ENCODE measurements around the gene GZMM. TPM values are rescaled to one million over a fixed set of nuclear protein-coding genes. Genes with fewer than 3 reads are reported as not detected.

GZMM gene
- total RNA-seq, 1 donor from 2014 or later: not detected

DNA sequence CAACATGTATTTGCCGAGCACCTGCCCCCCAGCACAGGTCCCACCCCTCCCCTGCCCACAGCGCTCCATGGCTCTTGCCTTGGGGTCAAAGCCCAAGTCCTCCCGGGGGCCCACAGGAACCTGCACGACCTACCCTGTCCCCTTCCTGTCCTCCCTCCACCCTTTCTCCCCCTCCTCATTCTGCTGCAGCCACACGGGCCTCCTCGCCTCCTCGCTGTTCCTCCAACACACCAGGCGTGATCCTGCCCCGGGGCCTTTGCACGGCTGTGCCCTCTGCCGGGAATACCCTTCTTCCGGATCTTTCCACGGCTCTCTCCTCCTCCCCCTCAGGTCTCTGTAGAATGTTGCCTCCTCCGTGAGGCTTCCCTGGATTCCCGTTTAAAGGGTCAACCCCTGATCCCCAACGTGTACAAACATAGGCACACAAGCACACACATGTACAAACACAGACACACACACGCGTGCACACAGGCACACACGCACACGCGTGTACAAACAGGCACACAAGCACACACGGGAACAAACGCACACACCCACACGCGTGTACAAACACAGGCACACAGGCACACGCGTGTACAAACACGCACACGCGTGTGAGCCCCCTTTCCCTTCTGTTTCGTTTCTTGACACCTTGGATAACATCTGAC is 44.8 kb upstream of the GZMM start:
- Histone ChIP-seq H3K27me3 (ENCODE audit: control insufficient read depth in 3 of 3, insufficient read depth in 3 of 3, low read length in 3 of 3) (peaks cover 22 to 40% (median 23%) of the 10 kb centered on the region in 3 donors), H3K27ac (ENCODE audit: low read depth, low read length) (no peak overlapping the region), H3K9ac (ENCODE audit: low read depth in 1 of 3, low read length in 3 of 3) (no peak overlapping the region), H3K4me3 (ENCODE audit: low read length in 3 of 3) (no peak overlapping the region), H3K9me3 (ENCODE audit: control insufficient read depth in 3 of 3, low read length in 3 of 3) (no peaks in the 10 kb centered on the region), H3K4me1 (ENCODE audit: control insufficient read depth in 3 of 3, insufficient read depth in 3 of 3, low read length in 3 of 3) (peaks cover 3% of the 10 kb centered on the region in 3 donors), H3K36me3 (ENCODE audit: control insufficient read depth in 3 of 3, insufficient read depth in 3 of 3, low read length in 3 of 3) (no peaks in the 10 kb centered on the region)

GRCh38 chr19:501646-502045 is 42.2 kb upstream of the GZMM start:
- H3K9me3 ChIP-seq (ENCODE audit: control insufficient read depth in 3 of 3, low read length in 3 of 3): no peaks in the 10 kb centered on the region
- no peaks in the 10 kb centered on the region for H3K36me3 ChIP-seq (ENCODE audit: control insufficient read depth in 3 of 3, insufficient read depth in 3 of 3, low read length in 3 of 3)
- peaks cover 3 to 8% (median 5%) of the 10 kb centered on the region in 3 donors for H3K4me1 ChIP-seq (ENCODE audit: control insufficient read depth in 3 of 3, insufficient read depth in 3 of 3, low read length in 3 of 3)
- H3K27ac ChIP-seq (ENCODE audit: low read depth, low read length): no peak overlapping the region
- no peak overlapping the region for H3K9ac ChIP-seq (ENCODE audit: low read depth in 1 of 3, low read length in 3 of 3)
- no peak overlapping the region for H3K4me3 ChIP-seq (ENCODE audit: low read length in 3 of 3)
- peaks cover 17 to 22% (median 18%) of the 10 kb centered on the region in 3 donors for H3K27me3 ChIP-seq (ENCODE audit: control insufficient read depth in 3 of 3, insufficient read depth in 3 of 3, low read length in 3 of 3)

DNA sequence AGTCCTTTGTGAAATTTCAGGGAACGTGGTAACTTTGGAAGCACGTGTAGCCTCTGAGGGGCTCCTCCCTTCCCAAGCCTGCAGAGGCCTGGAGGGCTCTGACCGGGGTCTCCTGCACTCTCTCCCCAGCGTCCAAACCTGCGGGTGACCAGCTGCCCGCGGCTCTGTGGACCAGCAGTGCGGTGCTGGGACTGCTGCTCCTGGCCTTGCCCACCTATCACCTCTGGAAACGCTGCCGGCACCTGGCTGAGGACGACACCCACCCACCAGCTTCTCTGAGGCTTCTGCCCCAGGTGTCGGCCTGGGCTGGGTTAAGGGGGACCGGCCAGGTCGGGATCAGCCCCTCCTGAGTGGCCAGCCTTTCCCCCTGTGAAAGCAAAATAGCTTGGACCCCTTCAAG is 39.2 kb upstream of the GZMM start:
- Histone ChIP-seq H3K27me3 (ENCODE audit: control insufficient read depth in 3 of 3, insufficient read depth in 3 of 3, low read length in 3 of 3) (peaks cover 0 to 4% (median under 1%) of the 10 kb centered on the region in 3 donors), H3K36me3 (ENCODE audit: control insufficient read depth in 3 of 3, insufficient read depth in 3 of 3, low read length in 3 of 3) (peaks cover 2 to 7% (median 4%) of the 10 kb centered on the region in 3 donors), H3K4me3 (ENCODE audit: low read length in 3 of 3) (no peak overlapping the region), H3K9ac (ENCODE audit: low read depth in 1 of 3, low read length in 3 of 3) (no peak overlapping the region), H3K27ac (ENCODE audit: low read depth, low read length) (no peak overlapping the region), H3K9me3 (ENCODE audit: control insufficient read depth in 3 of 3, low read length in 3 of 3) (no peaks in the 10 kb centered on the region), H3K4me1 (ENCODE audit: control insufficient read depth in 3 of 3, insufficient read depth in 3 of 3, low read length in 3 of 3) (peaks cover 14 to 19% (median 16%) of the 10 kb centered on the region in 3 donors)

DNA sequence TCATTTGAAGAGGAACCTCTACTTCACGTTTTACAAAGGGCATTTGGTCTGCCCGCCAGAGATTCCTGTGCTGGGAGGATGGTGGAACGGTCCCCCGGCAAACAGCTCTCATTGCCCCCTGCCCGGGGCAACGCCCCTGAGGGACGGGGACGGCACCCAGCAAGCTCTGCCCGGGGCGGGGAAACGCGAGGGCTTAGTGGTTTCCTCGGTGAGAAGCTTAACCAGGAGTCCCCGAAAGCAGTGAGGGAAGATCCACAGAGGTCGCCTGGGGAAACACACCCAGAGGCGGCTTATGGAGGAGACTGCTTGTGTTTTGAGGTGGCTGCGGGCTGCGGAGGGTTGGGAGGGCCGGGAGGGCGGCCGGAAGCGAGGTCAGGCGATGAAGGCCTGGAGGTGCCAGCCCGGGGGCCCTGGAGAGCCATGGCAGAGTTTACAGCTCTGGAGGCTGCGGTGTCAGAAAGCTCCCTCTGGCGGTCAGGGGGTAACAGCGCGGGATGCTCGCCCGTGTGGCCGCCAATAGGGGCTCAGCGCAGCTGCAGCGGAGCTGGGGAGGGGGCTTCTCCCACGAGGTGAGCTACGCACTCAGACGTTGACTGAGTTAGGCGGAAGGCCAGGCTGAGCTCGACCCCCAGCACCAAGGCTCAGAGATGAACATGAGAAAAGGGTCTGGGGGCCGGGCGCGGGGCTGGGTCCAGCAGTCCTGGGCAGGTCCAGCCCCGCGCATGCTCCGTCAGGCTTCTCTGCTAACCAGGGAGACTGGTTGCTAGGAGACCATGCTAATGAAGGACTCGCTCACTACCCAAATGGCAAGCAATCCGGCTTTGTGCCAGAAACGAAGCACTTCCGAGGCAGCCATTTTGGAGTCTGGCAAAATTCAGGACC is 37.2 kb upstream of the GZMM start:
- no peaks in the 10 kb centered on the region for H3K9me3 ChIP-seq (ENCODE audit: control insufficient read depth in 3 of 3, low read length in 3 of 3)
- H3K4me3 ChIP-seq (ENCODE audit: low read length in 3 of 3): peak overlapping the region; percentile 87 to 96 (median 92)
- H3K27ac ChIP-seq (ENCODE audit: low read depth, low read length): peak overlapping the region; percentile 97
- H3K27me3 ChIP-seq (ENCODE audit: control insufficient read depth in 3 of 3, insufficient read depth in 3 of 3, low read length in 3 of 3): no peaks in the 10 kb centered on the region
- peak overlapping the region; percentile 88 to 91 (median 89) for H3K9ac ChIP-seq (ENCODE audit: low read depth in 1 of 3, low read length in 3 of 3)
- H3K4me1 ChIP-seq (ENCODE audit: control insufficient read depth in 3 of 3, insufficient read depth in 3 of 3, low read length in 3 of 3): peaks cover 18 to 32% (median 26%) of the 10 kb centered on the region in 3 donors
- peaks cover 4 to 9% (median 6%) of the 10 kb centered on the region in 3 donors for H3K36me3 ChIP-seq (ENCODE audit: control insufficient read depth in 3 of 3, insufficient read depth in 3 of 3, low read length in 3 of 3)

DNA sequence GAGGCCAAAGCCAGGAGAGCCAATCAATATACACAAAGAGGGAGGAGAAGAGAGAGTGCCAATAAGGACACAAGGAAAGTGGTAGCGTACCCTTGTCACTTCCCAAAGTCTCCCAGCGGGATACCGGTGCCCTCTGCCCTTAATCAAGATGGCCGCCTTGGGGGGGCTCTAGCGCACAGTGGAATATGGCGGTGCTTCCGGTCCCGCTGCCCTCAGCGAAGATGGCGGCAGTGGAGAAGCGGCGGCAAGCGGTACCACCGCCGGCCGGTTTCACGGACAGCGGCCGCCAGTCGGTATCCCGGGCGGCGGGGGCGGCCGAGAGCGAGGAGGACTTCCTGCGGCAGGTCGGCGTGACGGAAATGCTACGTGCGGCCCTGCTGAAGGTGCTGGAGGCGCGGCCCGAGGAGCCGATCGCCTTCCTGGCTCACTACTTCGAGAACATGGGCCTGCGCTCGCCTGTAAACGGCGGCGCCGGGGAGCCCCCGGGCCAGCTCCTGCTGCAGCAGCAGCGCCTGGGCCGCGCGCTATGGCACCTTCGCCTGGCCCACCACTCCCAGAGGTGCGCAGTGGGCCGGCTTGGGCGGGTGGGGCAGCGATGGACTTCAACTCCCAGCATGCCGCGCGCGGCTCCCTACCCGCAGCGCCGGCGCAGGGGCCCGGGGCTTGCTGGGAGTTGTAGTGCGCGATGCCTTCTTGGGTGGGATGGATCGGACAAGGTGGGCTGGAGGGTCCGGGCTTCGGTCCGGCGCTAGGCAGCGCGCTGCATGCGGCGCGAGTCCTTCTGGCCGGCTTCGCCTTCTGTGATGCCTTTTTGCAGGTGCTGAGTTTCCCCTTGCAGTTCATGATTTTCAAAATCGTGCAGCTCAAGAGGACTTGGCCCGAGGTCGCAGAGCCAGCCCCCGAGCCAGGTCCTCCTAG is 36.3 kb upstream of the GZMM start, which contains the start of gene TPGS1:
TSS of gene TPGS1 (plus strand) at position 212 of the 918 bp plus-strand sequence. CDS start at position 222, 10 bp downstream.
- Histone ChIP-seq H3K9me3 (ENCODE audit: control insufficient read depth in 3 of 3, low read length in 3 of 3) (no peaks in the 10 kb centered on the region), H3K9ac (ENCODE audit: low read depth in 1 of 3, low read length in 3 of 3) (peak within 1 kb of the TSS; percentile 88 to 91 (median 89)), H3K27me3 (ENCODE audit: control insufficient read depth in 3 of 3, insufficient read depth in 3 of 3, low read length in 3 of 3) (no peaks in the 10 kb centered on the region), H3K27ac (ENCODE audit: low read depth, low read length) (peak within 1 kb of the TSS; percentile 97), H3K4me3 (ENCODE audit: low read length in 3 of 3) (peak within 1 kb of the TSS; percentile 87 to 96 (median 92)), H3K36me3 (ENCODE audit: control insufficient read depth in 3 of 3, insufficient read depth in 3 of 3, low read length in 3 of 3) (peaks cover 4 to 9% (median 6%) of the 10 kb centered on the region in 3 donors), H3K4me1 (ENCODE audit: control insufficient read depth in 3 of 3, insufficient read depth in 3 of 3, low read length in 3 of 3) (peaks cover 18 to 32% (median 26%) of the 10 kb centered on the region in 3 donors)

GRCh38 chr19:508204-509150 is 35.4 kb upstream of the GZMM start:
- H3K27ac ChIP-seq (ENCODE audit: low read depth, low read length): no peak overlapping the region
- no peaks in the 10 kb centered on the region for H3K9me3 ChIP-seq (ENCODE audit: control insufficient read depth in 3 of 3, low read length in 3 of 3)
- no peaks in the 10 kb centered on the region for H3K27me3 ChIP-seq (ENCODE audit: control insufficient read depth in 3 of 3, insufficient read depth in 3 of 3, low read length in 3 of 3)
- peaks cover 4 to 9% (median 6%) of the 10 kb centered on the region in 3 donors for H3K36me3 ChIP-seq (ENCODE audit: control insufficient read depth in 3 of 3, insufficient read depth in 3 of 3, low read length in 3 of 3)
- peak overlapping the region; percentile 66 to 91 (median 88) for H3K9ac ChIP-seq (ENCODE audit: low read depth in 1 of 3, low read length in 3 of 3)
- peak overlapping the region; percentile 87 to 96 (median 92) for H3K4me3 ChIP-seq (ENCODE audit: low read length in 3 of 3)
- H3K4me1 ChIP-seq (ENCODE audit: control insufficient read depth in 3 of 3, insufficient read depth in 3 of 3, low read length in 3 of 3): peaks cover 18 to 32% (median 26%) of the 10 kb centered on the region in 3 donors

- H3K27me3 ChIP-seq (ENCODE audit: control insufficient read depth in 3 of 3, insufficient read depth in 3 of 3, low read length in 3 of 3): no peaks in the 10 kb centered on the region
- H3K9me3 ChIP-seq (ENCODE audit: control insufficient read depth in 3 of 3, low read length in 3 of 3): no peaks in the 10 kb centered on the region
- H3K9ac ChIP-seq (ENCODE audit: low read depth in 1 of 3, low read length in 3 of 3): peak overlapping the region in 1 of 3 donors; percentile 33
- H3K27ac ChIP-seq (ENCODE audit: low read depth, low read length): peak overlapping the region; percentile 36
- H3K4me3 ChIP-seq (ENCODE audit: low read length in 3 of 3): peak overlapping the region in 1 of 3 donors; percentile 13
- peaks cover 18 to 32% (median 26%) of the 10 kb centered on the region in 3 donors for H3K4me1 ChIP-seq (ENCODE audit: control insufficient read depth in 3 of 3, insufficient read depth in 3 of 3, low read length in 3 of 3)
- H3K36me3 ChIP-seq (ENCODE audit: control insufficient read depth in 3 of 3, insufficient read depth in 3 of 3, low read length in 3 of 3): peaks cover 4 to 11% (median 6%) of the 10 kb centered on the region in 3 donors
These were observed 33.2 kb upstream of the GZMM start for GRCh38 chr19:510606-511100.

DNA sequence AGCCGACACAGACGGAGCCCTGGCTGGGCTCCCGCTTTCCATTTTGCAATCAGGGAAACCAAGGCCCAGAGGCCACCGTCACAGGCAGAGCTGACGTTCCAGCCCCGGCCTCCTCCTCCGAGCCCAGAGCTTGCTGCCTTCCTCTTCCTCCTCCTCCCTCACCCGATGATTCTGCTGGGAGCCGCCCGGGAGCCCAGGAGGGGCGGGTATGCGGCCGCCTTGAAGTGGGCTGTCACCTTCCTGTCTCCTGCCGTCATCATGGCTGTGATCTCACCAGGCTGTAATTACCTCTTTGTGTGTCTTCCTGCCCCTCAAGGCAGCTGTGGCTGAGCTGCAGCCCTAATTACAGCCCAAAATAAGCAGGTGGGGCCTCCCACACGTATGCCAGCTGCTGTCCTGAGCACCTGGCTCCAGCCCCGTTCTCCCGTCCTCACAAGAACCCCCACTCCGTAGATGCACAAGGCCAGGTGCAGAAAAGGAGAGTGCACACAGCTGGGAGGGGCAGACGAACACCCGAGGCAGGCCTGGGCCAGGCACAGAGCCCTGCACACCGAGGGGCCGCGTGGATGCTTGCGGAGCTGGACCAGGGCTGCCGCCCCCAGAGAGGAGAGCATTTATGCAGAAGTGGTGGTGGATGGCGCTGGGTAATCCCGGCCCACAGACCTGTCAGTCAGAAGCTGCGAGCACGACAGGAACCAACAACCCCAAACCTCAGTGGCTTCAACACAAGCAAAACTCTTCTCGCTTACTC is 32.6 kb upstream of the GZMM start:
- peak overlapping the region in 1 of 3 donors; percentile 33 for H3K9ac ChIP-seq (ENCODE audit: low read depth in 1 of 3, low read length in 3 of 3)

More for the DNA sequence above, 32.6 kb upstream of the GZMM start:
- no peak overlapping the region for H3K4me3 ChIP-seq (ENCODE audit: low read length in 3 of 3)
- peaks cover 17 to 31% (median 25%) of the 10 kb centered on the region in 3 donors for H3K4me1 ChIP-seq (ENCODE audit: control insufficient read depth in 3 of 3, insufficient read depth in 3 of 3, low read length in 3 of 3)
- H3K27me3 ChIP-seq (ENCODE audit: control insufficient read depth in 3 of 3, insufficient read depth in 3 of 3, low read length in 3 of 3): no peaks in the 10 kb centered on the region
- peak overlapping the region; percentile 36 for H3K27ac ChIP-seq (ENCODE audit: low read depth, low read length)
- H3K36me3 ChIP-seq (ENCODE audit: control insufficient read depth in 3 of 3, insufficient read depth in 3 of 3, low read length in 3 of 3): peaks cover 4 to 11% (median 6%) of the 10 kb centered on the region in 3 donors
- H3K9me3 ChIP-seq (ENCODE audit: control insufficient read depth in 3 of 3, low read length in 3 of 3): no peaks in the 10 kb centered on the region
